Activated CD4-positive, alpha-beta T cell treated with anti-CD3 and anti-CD28 coated beads, Interleukin-2, amount 50 U/mL, for 1 hour (primary cell): ENCODE data around the gene DENND2D.

Experiments
- DNase-seq: peaks from one replicate; pipeline ENCODE4 v3.0.0-alpha.2; 2020

DENND2D gene

GRCh38 chr1:111174070-111174469 lies 26.4 kb downstream of the DENND2D start:
- DNase-seq: no peak

DNA sequence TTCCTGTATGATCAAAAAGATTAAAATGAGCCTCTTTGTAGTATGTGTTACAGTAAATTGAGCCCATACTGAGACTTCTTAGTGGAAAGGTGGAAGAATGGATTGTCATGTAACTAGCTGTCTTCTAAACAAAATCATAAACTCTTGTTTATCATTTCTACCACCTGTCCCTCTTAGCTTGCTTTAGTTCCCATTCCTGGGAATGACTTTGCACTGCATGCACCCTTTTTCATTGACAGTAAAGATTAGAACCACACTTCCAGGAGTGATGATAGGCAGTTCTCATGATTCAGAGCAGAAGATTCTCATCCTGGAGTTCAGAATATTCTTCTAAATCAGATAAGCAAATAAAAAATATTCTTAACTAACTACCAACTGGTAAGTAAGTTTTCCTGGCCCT lies 28.0 kb downstream of the DENND2D start:
- no peak for DNase-seq

DNA sequence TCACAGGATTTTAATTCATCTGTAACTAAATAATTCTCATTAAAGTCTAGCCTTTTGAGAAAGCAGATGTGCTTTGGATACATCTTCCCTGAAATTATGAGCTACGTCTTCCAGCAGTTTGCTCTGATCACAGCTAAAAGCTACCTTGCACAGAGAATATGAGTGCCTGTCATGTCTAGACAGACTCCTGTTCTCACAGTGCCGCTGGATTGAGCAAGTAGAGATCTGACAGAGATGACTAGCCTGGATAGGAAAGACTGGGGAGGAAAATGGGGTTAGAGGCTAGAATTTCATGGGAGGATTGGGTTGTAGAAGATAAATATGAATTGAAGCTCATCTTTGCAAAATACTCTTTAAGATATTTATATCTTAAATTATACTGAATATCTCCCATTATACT lies 36.3 kb downstream of the DENND2D start:
- DNase-seq: no peak

GRCh38 chr1:111163363-111163762 lies 37.1 kb downstream of the DENND2D start:
- no peak for DNase-seq

- DNase-seq: no peak
Observed at GRCh38 chr1:111162488-111162880, 38.0 kb downstream of the DENND2D start.

DNA sequence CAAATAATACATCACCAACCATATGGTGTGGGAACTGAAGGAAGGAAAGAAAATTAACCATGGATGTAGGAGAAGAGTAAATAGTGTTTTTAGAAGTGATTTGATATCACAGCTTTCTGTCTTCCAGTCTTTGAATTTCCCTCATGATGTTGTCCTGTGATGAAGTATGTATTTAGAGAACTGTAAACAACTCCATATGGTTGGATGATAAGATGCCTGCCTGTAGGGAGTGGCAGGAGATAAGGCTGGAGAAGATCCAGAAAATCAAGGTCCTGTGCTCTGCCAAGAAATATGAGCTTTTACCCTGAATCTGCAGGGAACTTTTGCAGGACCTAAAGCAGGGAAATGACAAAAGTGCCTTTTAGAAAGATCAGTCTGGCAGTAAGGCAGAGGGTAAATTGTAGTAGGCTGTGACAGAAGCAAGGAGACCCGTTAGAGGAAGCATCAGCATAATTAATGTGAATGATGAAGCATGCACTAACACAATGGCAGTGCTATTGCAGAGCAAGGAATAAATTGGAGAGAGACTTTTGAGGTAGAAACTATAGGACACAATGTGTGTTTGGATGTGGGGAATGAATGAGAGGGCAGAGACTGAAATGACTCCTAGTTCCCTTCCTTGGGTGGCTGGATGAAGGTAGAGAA lies 38.5 kb downstream of the DENND2D start:
- no peak for DNase-seq

DNA sequence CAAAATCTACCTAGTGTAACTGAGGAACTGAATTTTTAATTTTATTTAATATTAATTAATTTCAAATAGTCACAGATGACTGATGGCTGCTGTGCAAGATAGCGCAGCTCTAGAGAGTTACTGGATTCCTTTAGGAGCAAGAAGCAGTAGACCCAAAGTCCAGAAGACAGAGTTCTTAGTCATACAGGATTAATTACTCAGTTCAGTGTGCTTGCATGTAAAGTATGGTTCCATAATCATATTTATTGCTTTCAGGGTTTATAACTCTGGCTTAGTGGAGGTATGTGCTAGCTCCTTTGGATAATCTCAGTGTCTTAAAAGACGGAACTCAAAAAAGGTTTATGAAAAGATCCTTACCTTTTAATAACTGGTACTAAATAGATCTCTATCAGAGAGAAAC lies 43.0 kb downstream of the DENND2D start:
- no peak for DNase-seq

- DNase-seq: no peak
Observed at GRCh38 chr1:111154021-111154999, 46.1 kb downstream of the DENND2D start.

DNA sequence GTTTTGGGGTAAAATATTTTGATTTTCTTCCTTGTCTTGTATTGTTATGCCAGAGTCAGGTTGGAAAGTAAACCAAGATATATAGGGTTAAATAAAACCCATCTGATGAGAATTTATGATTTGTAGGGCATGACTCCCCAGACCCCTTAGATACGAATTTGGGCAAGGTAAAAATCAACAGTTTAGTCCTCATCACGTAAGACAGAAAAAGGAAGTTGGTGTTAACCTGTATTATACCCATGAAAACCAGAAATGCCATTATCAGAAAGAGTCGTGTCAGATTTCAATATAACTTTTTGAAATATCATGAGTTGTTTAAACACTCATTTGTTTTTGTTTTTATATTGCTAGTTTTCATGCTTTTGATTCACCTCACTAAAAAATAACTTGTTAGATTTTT lies 48.6 kb downstream of the DENND2D start:
- no peak for DNase-seq

DNA sequence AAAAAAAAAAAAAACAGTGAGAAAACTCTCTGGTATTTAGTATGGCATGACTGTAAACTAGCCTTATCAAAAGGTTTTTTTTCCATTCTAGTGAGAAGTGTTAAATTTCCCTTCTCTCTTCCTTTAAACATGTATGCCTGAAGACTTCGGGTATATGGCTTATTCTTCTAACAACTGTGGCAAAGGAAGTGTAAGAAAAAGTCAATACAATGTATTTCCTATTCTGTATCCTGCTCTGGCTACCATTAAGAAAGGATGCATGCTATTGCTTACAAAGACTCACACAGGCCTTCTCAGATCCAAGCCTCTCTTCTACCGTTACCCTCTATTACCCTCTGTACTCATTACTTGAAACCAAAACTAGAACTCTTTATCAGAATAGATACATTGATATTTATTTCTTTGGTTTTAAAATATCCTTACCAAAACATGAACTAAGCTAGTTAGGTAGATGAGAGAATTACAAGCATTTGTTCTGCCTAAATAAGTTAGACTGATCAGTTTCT lies 52.0 kb downstream of the DENND2D start:
- DNase-seq: no peak

- DNase-seq: no peak
Observed at GRCh38 chr1:111147948-111148347, 52.5 kb downstream of the DENND2D start.

GRCh38 chr1:111145963-111146768 lies 54.3 kb downstream of the DENND2D start:
- no peak for DNase-seq

DNA sequence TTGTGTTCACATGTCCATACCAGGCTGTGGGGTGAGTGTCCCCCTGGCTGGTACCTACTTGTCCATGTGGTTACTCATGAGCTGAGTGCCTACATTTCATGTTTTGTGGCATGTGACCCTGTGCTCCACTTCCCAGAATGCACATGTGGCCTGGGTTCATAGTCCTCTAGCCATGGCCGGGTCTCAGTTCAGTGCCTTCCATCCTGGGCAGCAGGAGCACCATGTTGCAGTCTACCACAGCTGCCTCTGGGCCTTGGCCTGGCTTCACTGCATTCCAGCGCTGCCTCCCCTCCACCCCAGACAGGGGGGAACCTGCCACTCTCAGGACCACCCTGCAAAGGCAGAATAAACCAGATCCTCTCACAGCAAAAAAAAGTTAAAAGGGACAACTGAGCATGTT lies 54.9 kb downstream of the DENND2D start:
- DNase-seq: no peak

GRCh38 chr1:111142356-111142975 lies 58.0 kb downstream of the DENND2D start:
- DNase-seq: no peak

GRCh38 chr1:111141245-111142220 lies 58.9 kb downstream of the DENND2D start:
- DNase-seq: no peak

DNA sequence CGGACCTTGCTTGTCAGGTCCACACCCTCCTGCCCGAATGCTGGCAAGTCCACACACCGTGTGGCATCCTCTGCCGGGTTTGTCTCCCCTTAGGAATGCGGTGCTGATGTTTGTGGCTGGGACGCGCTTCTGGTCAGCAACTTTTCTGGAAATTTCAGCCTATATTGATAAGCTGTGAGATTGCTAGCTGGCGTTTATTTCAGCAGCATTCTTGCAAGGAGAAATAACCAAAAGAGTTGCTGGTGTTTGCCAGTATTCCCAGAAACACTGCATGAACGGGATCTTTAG lies 59.8 kb downstream of the DENND2D start:
- no peak for DNase-seq

- DNase-seq: peak; percentile 93
Observed at GRCh38 chr1:111139956-111140679, 60.3 kb downstream of the DENND2D start, which contains the start of the genes CEPT1 and DRAM2. Gene CEPT1 (plus strand): TSS chr1:111140223. CDS start chr1:111147715, 7,492 bp downstream. Gene DRAM2 (minus strand): TSS chr1:111140093. CDS start chr1:111131554, 8,539 bp downstream.

DNA sequence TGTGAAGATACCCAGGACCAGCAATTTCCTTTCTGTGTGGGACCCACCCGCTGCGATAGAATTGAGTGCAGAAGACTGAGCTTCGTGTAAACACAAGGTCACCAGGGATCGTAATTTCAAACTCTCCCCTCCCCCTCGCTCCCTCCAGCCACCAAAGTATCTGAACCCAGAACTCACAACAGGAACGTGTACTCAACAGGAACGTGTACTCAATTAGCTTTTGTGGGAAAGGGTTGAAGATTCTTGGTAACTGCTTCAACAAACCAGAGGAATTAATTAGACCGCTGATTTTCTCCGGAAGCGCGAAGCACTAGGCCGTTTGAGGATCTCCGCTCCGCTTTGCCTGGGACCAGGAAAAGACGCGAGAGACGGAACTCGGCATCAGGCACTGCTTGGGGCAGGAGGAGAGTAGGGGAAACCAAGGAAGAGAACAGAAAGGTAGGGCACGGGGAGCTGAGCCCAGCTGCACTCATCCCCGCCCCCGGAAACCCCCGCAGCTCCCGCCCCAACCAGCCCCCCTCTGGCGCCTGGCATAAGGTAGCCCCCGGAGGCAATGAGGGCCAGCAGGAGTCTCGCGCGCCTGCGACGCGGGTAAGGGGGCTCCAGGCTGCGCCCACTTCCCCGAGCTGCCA lies 61.0 kb downstream of the DENND2D start:
- peak; percentile 19 for DNase-seq
